Kidney (tissue), 14 donors: ENCODE results near the gene CDKL4. TPM values are rescaled to one million over a fixed set of nuclear protein-coding genes. Genes with fewer than 3 reads are reported as not detected.

Experiments used
- DNase-seq, 5 donors: peaks; one replicate each; pipeline ENCODE4 v3.0.0-alpha.2; 2013 to 2020
- FAIRE-seq: peaks from 2 replicates; lab custom pipeline; 2012; peaks lifted over from hg19 to GRCh38; lab: Jason Lieb, UNC
- H3K27ac ChIP-seq, 2 donors: one replicate each; pipeline ENCODE4 v1.7.0; 2013; ENCODE audit warnings: low read depth in 2 of 2, low read length in 2 of 2, inconsistent platforms in 1 of 2
- H3K27me3 ChIP-seq: one replicate; pipeline ENCODE4 v1.7.1; 2013; ENCODE audit warnings: low read length, inconsistent platforms; ENCODE audit not compliant: control insufficient read depth, insufficient read depth
- H3K36me3 ChIP-seq, 3 donors: one replicate each; pipeline versions ENCODE4 v1.7.0 to v1.7.1; 2013; ENCODE audit warnings: low read length in 3 of 3, control low read depth in 1 of 3, inconsistent platforms in 1 of 3; ENCODE audit not compliant: insufficient read depth in 3 of 3, control insufficient read depth in 2 of 3
- H3K4me1 ChIP-seq, 3 donors: one replicate each; pipeline versions ENCODE4 v1.7.0 to v1.7.1; 2013; ENCODE audit warnings: low read length in 3 of 3, inconsistent platforms in 1 of 3, low read depth in 1 of 3; ENCODE audit not compliant: control insufficient read depth in 2 of 3, insufficient read depth in 2 of 3
- H3K4me3 ChIP-seq, 3 donors: one replicate each; pipeline versions ENCODE4 v1.7.0 to v1.8.1; 2013; ENCODE audit warnings: low read length in 3 of 3, control low read depth in 1 of 3, inconsistent platforms in 1 of 3
- H3K9ac ChIP-seq, 3 donors: one replicate each; pipeline versions ENCODE4 v1.7.0 to v1.7.1; 2013; ENCODE audit warnings: low read length in 3 of 3, control low read depth in 1 of 3, inconsistent platforms in 1 of 3
- H3K9me3 ChIP-seq, 3 donors: one replicate each; pipeline versions ENCODE4 v1.7.0 to v1.7.1; 2013; ENCODE audit warnings: low read length in 3 of 3, control low read depth in 1 of 3, inconsistent platforms in 1 of 3; ENCODE audit not compliant: control insufficient read depth in 2 of 3, insufficient read depth in 1 of 3
- CTCF ChIP-seq: IDR thresholded peaks from 3 replicates; pipeline ENCODE4 v1.5.1; 2012; ENCODE audit warnings: mild to moderate bottlenecking, moderate library complexity, borderline replicate concordance; ENCODE audit not compliant: insufficient read depth; ENCODE audit errors: extremely low read depth
- intact Hi-C: fragments of 100-400 bp; cut with DNase I; formaldehyde crosslinking; loops from one replicate; pipeline ENCODE4 v1.11.1; 2022
- polyA plus RNA-seq: library from polyadenylated mRNA; stranded (reverse); fragments of 350-450 nt; fragmentation: Illumina TruSeq; extraction: RNeasy Lipid Tissue Mini Kit (QIAGEN cat#74804); gene quantifications from one replicate; pipeline ENCODE4 v1.2.3, GENCODE V29; 2014; ENCODE audit warnings: low read depth, low replicate concordance; ENCODE audit not compliant: insufficient read depth
- total RNA-seq: library from RNA; stranded (reverse); fragmentation: NEBNext Ultra II Directional; extraction: Animal tissue kit (Norgen Biotek cat#: 25700); gene quantifications from one replicate; pipeline ENCODE4 v1.2.1, GENCODE V29; 2021
- donor health status: control.
- donor health status: control.
- donor health status: control.
- donor health status: control.
- donor health status: control.
- donor health status: DM: yes; HTN: yes; CAD: no.
- donor health status: Normal renal cell carcinoma (clear cell type).

The CDKL4 gene
- total and polyA plus RNA-seq, 2 donors from 2014 or later = 1.2 TPM; not detected in 1

GRCh38 chr2:39217192-39217550 is 26.6 kb downstream of the CDKL4 start:
- no peaks in the 10 kb centered on the region for H3K9me3 ChIP-seq
- no peaks in the 10 kb centered on the region for H3K27me3 ChIP-seq
- no peak for DNase-seq
- no peak overlapping the region for H3K9ac ChIP-seq
- no peak overlapping the region for H3K27ac ChIP-seq
- TF ChIP-seq CTCF = no peak
- H3K36me3 ChIP-seq = no peaks in the 10 kb centered on the region
- no peak for FAIRE-seq
- intact Hi-C loops = no loop called here
- no peaks in the 10 kb centered on the region for H3K4me1 ChIP-seq
- H3K4me3 ChIP-seq = no peak overlapping the region

- FAIRE-seq (no peak), DNase-seq (no peak)
- Histone ChIP-seq H3K4me1 (no peaks in the 10 kb centered on the region), H3K9ac (no peak overlapping the region), H3K27me3 (no peaks in the 10 kb centered on the region), H3K4me3 (no peak overlapping the region), H3K27ac (no peak overlapping the region), H3K9me3 (no peaks in the 10 kb centered on the region), H3K36me3 (no peaks in the 10 kb centered on the region)
- intact Hi-C loops = no loop called here
- TF ChIP-seq CTCF = no peak
These were observed 27.2 kb downstream of the CDKL4 start for GRCh38 chr2:39216346-39217191.

GRCh38 chr2:39215545-39215944 is 28.2 kb downstream of the CDKL4 start:
- Histone ChIP-seq H3K27ac (no peak overlapping the region), H3K4me3 (no peak overlapping the region), H3K4me1 (no peaks in the 10 kb centered on the region), H3K9ac (no peak overlapping the region), H3K27me3 (no peaks in the 10 kb centered on the region), H3K36me3 (no peaks in the 10 kb centered on the region), H3K9me3 (no peaks in the 10 kb centered on the region)
- no peak for TF ChIP-seq CTCF
- DNase-seq (no peak), FAIRE-seq (no peak)
- intact Hi-C loops = no loop called here
